SKM-1 treated with dmso at 0.1 percent for 144 hours (cell line): ENCODE measurements around the gene G6PC1.
"Not testable (repeated sequence)": the region's sequence is repeated elsewhere in the genome, so short reads cannot be mapped to it uniquely, and the experiment has no call there.

ENCODE experiments used
- DNase-seq: peaks from one replicate; lab custom pipeline; 2025; ENCODE audit not compliant: unreplicated experiment; lab: John Stamatoyannopoulos, UW

Gene G6PC1

GRCh38 chr17:42901535-42902229, 1.1 kb downstream of the G6PC1 start:
- no peak for DNase-seq

DNA sequence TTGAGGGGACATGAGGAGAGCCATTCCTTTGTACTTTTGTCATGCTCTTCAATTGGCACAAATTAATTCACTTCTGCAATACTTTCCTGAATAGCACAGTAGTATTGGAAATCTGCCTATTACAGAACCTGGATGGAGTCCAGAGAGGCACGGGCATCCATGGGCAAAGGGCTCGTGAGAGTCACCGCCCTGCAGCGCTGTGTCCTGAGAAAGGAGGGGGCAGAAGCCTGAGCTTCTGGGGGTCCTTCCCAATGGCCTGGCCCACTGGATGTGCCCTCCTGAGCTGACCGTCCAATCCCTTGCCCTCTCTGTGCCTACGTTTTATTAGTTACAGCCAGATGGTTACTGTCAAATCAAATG, 3.5 kb downstream of the G6PC1 start:
- DNase-seq: no peak

GRCh38 chr17:42906772-42907446, 6.3 kb downstream of the G6PC1 start:
- no peak for DNase-seq

DNA sequence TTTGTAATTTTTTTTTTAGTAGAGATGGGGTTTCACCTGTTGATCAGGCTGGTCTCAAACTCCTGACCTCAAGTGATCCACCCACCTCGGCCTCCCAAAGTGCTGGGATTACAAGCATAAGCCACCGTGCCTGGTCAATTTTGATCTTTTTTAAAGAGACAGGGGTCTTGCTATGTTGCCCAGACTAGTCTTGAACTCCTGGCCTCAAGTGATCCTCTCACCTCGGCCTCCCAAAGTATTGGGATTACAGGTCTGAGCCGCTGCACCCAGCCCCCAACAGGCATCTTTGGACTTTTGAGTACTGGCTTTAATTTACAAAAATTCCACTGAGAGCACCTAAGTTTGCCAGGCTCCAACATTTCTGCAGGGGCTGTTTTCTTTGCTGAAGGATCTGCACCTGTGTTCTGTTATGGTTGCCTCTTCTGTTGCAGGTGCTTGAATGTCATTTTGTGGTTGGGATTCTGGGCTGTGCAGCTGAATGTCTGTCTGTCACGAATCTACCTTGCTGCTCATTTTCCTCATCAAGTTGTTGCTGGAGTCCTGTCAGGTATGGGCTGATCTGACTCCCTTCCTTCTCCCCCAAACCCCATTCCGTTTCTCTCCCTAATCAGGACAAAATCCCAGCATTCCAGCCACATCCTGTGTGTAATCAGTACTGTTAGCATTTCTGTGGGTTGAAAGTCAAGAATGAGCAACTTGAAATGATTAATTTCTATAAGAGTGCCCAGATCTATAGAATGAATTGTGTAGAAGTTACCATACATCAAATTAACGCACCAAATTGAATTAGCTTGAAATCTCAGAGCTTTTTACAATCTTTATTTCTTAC, 8.5 kb downstream of the G6PC1 start:
- no peak for DNase-seq

- DNase-seq: no peak
Measured at GRCh38 chr17:42913522-42913921, 12.9 kb downstream of the G6PC1 start.

- no peak for DNase-seq
Measured at GRCh38 chr17:42913981-42914617, 13.5 kb downstream of the G6PC1 start.

DNA sequence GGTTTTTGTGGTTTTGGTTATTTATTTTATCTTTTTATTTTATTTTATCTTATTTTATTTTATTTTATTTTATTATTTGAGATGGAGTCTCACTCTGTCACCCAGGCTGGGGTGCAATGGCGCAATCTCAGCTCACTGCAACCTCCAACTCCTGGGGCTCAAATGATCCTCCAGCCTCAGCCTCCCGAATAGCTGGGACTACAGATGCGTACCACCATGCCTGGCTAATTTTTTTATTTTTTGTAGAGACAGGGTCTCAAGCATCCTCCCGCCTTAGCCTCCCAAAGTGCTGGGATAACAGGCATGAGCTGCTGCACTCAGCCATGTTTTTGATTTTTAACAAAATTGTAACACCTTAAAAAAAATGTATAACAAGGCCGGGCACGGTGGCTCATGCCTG, 14.7 kb downstream of the G6PC1 start:
- DNase-seq: not testable (repeated sequence)

DNA sequence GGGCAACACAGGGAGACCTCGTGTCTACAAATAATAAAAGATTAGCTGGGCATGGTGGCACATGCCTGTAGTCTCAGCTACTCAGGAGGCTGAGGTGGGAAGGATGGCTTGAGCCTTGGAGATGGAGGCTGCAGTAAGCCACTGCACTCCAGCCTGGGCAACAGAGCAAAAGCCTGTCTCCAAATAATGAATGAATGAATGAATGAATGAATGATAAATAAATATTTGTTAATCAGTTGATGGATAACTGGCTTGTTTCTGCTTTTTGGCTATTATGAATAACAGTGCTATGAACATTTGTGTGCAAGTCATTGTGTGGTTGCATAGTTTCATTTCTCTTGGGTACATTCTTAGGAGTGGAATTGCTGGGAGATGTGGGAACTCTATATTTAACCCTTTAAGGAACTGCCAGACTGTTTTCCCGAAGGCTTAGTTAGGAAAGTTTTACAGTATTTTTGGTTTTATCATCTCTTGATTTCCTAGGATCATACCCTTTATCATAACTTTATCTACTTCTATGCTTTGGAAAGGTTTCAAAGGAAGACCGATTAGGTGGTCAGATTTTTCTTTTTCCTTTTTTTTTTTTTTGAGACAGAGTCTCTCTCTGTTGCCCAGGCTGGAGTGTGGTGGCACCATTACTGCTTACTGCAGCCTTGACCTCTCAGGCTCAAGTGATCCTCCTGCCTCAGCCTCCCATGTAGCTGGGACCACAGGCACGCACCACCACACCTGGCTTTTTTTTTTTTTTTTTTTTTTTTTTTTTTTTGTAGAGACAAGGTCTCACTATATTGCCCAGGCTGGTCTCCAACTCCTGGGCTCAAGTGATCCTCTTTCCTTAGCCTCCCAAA, 16.0 kb downstream of the G6PC1 start:
- not testable (repeated sequence) for DNase-seq

DNA sequence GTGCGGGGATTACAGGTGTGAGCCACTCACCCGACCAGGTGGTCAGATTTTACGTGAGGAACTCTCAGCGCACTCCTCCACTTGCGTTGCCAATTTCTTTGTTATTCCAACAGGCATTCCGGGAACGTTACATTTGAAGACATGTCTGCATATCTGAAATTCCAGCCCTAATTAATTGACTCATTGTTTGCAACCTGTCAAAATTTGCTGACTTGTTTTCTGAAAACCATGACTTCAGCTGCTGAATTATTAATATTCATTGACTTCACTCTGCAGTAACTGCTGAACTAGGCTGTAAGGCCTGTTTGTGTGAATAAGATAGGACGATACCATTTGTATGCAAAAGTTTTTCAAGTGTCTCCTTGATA, 16.6 kb downstream of the G6PC1 start:
- no peak for DNase-seq

- DNase-seq: no peak
Measured at GRCh38 chr17:42918902-42919521, 18.4 kb downstream of the G6PC1 start.

- not testable (repeated sequence) for DNase-seq
Measured at GRCh38 chr17:42919522-42920077, 19.0 kb downstream of the G6PC1 start.

GRCh38 chr17:42920106-42920900, 19.7 kb downstream of the G6PC1 start:
- DNase-seq: no peak

GRCh38 chr17:42920922-42921321, 20.3 kb downstream of the G6PC1 start:
- DNase-seq: no peak

- DNase-seq: no peak
Measured at GRCh38 chr17:42922294-42922693, 21.7 kb downstream of the G6PC1 start.

- DNase-seq: not testable (repeated sequence)
Measured at GRCh38 chr17:42923472-42923871, 22.9 kb downstream of the G6PC1 start.

DNA sequence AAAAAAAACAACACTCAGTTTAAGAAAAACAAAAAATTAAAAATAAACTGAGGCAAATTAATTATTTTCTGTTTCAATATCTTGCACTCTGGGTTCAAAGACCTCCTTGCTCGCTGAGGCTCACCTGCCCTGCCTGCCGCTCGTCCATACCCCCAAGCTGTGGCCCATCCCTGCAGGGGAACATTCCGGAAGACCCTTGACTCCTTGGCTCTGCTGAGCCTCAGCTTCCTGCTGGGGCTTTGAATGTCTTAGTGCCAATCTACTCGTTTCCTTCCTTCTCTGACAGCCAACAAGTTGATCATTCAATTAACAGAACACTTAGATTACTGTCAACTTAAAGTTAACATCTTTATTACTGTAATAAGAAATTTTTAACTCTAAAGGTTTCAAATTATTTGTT, 24.3 kb downstream of the G6PC1 start:
- no peak for DNase-seq

DNA sequence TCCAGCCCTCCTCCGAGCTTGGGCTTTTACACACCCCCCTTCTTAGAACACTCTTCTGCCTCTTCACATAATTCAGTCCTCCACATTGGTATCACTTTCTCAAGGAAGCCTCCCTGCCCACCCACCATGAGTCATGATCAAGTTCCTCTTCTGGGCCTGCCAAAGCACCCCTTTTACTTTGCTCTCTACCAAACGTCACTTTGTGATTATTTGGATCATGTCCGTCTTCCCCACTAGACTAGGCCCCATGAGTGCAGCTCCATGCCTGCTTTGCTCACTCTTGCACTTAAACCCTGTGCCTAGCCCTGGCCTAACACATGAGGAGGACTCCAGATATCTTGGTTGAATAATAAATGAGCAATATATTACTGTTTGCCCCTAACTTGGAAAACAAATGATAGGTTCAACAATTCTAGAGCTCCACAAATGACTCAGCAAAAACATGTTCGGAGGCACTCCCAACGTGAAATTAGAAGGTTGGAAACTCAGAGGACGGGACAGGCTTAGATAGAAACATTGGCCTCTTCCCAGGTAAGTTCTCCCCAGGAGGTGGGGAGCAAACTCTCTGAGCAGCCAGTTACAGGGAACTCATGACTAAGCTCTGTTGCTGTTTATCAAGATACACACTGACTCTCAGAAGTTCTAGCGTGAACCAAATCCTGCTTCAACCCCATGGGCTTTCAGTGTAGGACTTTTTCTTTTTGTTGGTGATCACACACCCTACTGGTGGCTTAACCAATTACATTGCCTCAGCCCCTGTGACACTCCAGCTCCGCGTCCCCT, 28.3 kb downstream of the G6PC1 start:
- peak; percentile 59 for DNase-seq

DNA sequence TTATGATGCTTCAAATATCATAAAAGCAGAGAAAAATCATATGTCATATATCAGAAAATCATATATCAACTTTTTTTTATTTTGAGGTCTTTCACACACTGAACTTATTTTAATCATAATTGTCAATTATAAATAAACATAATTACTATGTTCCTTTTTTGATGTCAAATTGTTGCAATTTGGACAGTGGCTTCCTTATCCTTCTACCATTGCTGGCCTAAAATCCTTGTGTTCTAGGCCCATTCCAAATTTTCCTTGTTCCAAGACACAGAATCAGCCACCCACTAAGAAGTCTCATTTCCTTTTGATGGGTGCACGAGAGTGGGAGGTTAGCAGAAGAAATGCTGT, 28.9 kb downstream of the G6PC1 start:
- no peak for DNase-seq
